IMR-90 (cell line): Measurements from ENCODE around the gene NUP43. TPM values are rescaled to one million over a fixed set of nuclear protein-coding genes. Genes with fewer than 3 reads are reported as not detected.

Experiments
- ATAC-seq: fragments of 200-7000 bp; cut with Tn5 transposase; 2 replicates; pipeline ENCODE4 v1.9.1; 2020; ENCODE audit warnings: low read depth, mild to moderate bottlenecking, moderate library complexity
- BruUV-seq: library from RNA; stranded (reverse); fragments of 400-500 nt; replicated peaks from 2 replicates; lab custom pipeline; 2021; lab: Mats Ljungman, UMichigan
- CTCF ChIA-PET: fragments of 300-600 bp; formaldehyde crosslinking; extraction: SDS; loops from one replicate; lab custom pipeline; 2021; ENCODE audit warnings: antibody characterized with exemption; lab: Yijun Ruan, JAX
- POLR2A ChIA-PET: fragments of 300-600 bp; sonication (Branson Sonifier 250); formaldehyde crosslinking; loops from one replicate; lab custom pipeline; 2022; ENCODE audit warnings: antibody characterized with exemption; ENCODE audit not compliant: unreplicated experiment; lab: Charles Lee
- DNase-seq: peaks from one replicate; pipeline ENCODE4 v3.0.0; 2013
- H2AFZ ChIP-seq: replicated peaks from 2 replicates; pipeline ENCODE3; 2013; ENCODE audit warnings: low read length, mild to moderate bottlenecking; ENCODE audit not compliant: poor library complexity
- H2AK5ac ChIP-seq: 2 replicates; pipeline ENCODE4 v1.6.1; 2013; ENCODE audit warnings: low read depth, low read length, inconsistent platforms
- H2AK9ac ChIP-seq: replicated peaks from 2 replicates; pipeline ENCODE3; 2013; ENCODE audit warnings: mild to moderate bottlenecking, low read depth, low read length, moderate library complexity; ENCODE audit not compliant: poor library complexity
- H2BK120ac ChIP-seq: 2 replicates; pipeline ENCODE4 v1.6.1; 2013; ENCODE audit warnings: low read depth, low read length, inconsistent platforms
- H2BK15ac ChIP-seq: 3 replicates; pipeline ENCODE4 v1.6.1; 2013; ENCODE audit warnings: low read depth, low read length, inconsistent platforms
- H2BK20ac ChIP-seq: 2 replicates; pipeline ENCODE4 v1.6.1; 2013; ENCODE audit warnings: low read depth, mild to moderate bottlenecking, inconsistent platforms, low read length, moderate library complexity
- H2BK5ac ChIP-seq: 2 replicates; pipeline ENCODE4 v1.6.1; 2013; ENCODE audit warnings: mild to moderate bottlenecking, low read depth, low read length, inconsistent platforms; ENCODE audit not compliant: poor library complexity, severe bottlenecking
- H3K14ac ChIP-seq: replicated peaks from 2 replicates; pipeline ENCODE4 v1.6.1; 2013; ENCODE audit warnings: low read depth, low read length, inconsistent platforms
- H3K18ac ChIP-seq: 2 replicates; pipeline ENCODE4 v1.6.1; 2013; ENCODE audit warnings: low read depth, low read length, control low read depth
- H3K23ac ChIP-seq: 2 replicates; pipeline ENCODE4 v1.6.1; 2013; ENCODE audit warnings: low read depth, low read length, inconsistent platforms
- H3K27ac ChIP-seq: 2 replicates; pipeline ENCODE4 v1.5.1; 2013; ENCODE audit warnings: mild to moderate bottlenecking, control low read depth, low read length; ENCODE audit not compliant: insufficient read depth
- H3K27me3 ChIP-seq: 2 replicates; pipeline ENCODE4 v1.6.1; 2013; ENCODE audit warnings: low read length; ENCODE audit not compliant: control insufficient read depth, insufficient read depth
- H3K36me3 ChIP-seq: 2 replicates; pipeline ENCODE4 v1.6.1; 2013; ENCODE audit warnings: low read length, mixed read lengths; ENCODE audit not compliant: control insufficient read depth, insufficient read depth
- H3K4ac ChIP-seq: 2 replicates; pipeline ENCODE4 v1.6.1; 2013; ENCODE audit warnings: low read depth, low read length, inconsistent platforms
- H3K4me1 ChIP-seq: 2 replicates; pipeline ENCODE4 v1.6.1; 2013; ENCODE audit warnings: low read length, mixed read lengths; ENCODE audit not compliant: control insufficient read depth, insufficient read depth
- H3K4me2 ChIP-seq: 2 replicates; pipeline ENCODE4 v1.6.1; 2013; ENCODE audit warnings: low read depth, mild to moderate bottlenecking, control low read depth, low read length, moderate library complexity
- H3K4me3 ChIP-seq: 2 replicates; pipeline ENCODE4 v1.5.1; 2013; ENCODE audit warnings: low read depth, mild to moderate bottlenecking, control low read depth, low read length, moderate library complexity; ENCODE audit not compliant: insufficient read depth
- H3K56ac ChIP-seq: 2 replicates; pipeline ENCODE4 v1.6.1; 2013; ENCODE audit warnings: low read length, inconsistent platforms; ENCODE audit not compliant: insufficient read depth; ENCODE audit errors: extremely low read depth
- H3K79me1 ChIP-seq, 2 experiments: 2 replicates each; pipeline ENCODE4 v1.6.1; 2013; ENCODE audit warnings: low read length in 2 of 2, inconsistent platforms in 1 of 2, low read depth in 1 of 2
- H3K9ac ChIP-seq: 2 replicates; pipeline ENCODE4 v1.6.1; 2013; ENCODE audit warnings: low read depth, low read length, control low read depth
- H3K9me1 ChIP-seq: 2 replicates; pipeline ENCODE4 v1.6.1; 2013; ENCODE audit warnings: low read length, inconsistent platforms; ENCODE audit not compliant: insufficient read depth
- H3K9me3 ChIP-seq: 2 replicates; pipeline ENCODE4 v1.6.1; 2013; ENCODE audit warnings: low read length; ENCODE audit not compliant: control insufficient read depth, insufficient read depth
- H4K20me1 ChIP-seq: 2 replicates; pipeline ENCODE4 v1.6.1; 2013; ENCODE audit warnings: low read length, inconsistent platforms; ENCODE audit not compliant: insufficient read depth
- H4K5ac ChIP-seq: 2 replicates; pipeline ENCODE4 v1.6.1; 2013; ENCODE audit warnings: mild to moderate bottlenecking, low read depth, low read length, control low read depth
- H4K8ac ChIP-seq, 2 experiments: 2 replicates each; pipeline ENCODE4 v1.6.1; 2013; ENCODE audit warnings: low read depth in 2 of 2, low read length in 2 of 2, control low read depth in 1 of 2, inconsistent platforms in 1 of 2
- H4K91ac ChIP-seq: 2 replicates; pipeline ENCODE4 v1.6.1; 2013; ENCODE audit warnings: low read depth, low read length, inconsistent platforms; ENCODE audit not compliant: insufficient read depth
- BHLHE40 ChIP-seq: fragments of 150-350 bp; IDR thresholded peaks from 2 replicates; pipeline ENCODE4 v1.6.1; 2016; ENCODE audit warnings: mild to moderate bottlenecking, low read depth, low read length
- CEBPB ChIP-seq: IDR thresholded peaks from 2 replicates; pipeline ENCODE4 v1.6.1; 2012; ENCODE audit warnings: low read depth, low read length, improper control_type of control experiment
- CHD1 ChIP-seq: IDR thresholded peaks from 2 replicates; pipeline ENCODE4 v1.6.1; 2012; ENCODE audit warnings: low read depth, low read length, improper control_type of control experiment
- ELK1 ChIP-seq: fragments of 150-350 bp; IDR thresholded peaks from 2 replicates; pipeline ENCODE4 v1.6.1; 2016; ENCODE audit warnings: low read depth, mild to moderate bottlenecking, low read length, moderate library complexity, borderline replicate concordance
- FOS ChIP-seq: fragments of 150-350 bp; IDR thresholded peaks from 2 replicates; pipeline ENCODE4 v1.6.1; 2016; ENCODE audit warnings: low read depth, low read length
- MAZ ChIP-seq: IDR thresholded peaks from 2 replicates; pipeline ENCODE4 v1.6.1; 2012; ENCODE audit warnings: low read depth, mild to moderate bottlenecking, low read length, improper control_type of control experiment, moderate library complexity, borderline replicate concordance
- MXI1 ChIP-seq: IDR thresholded peaks from 2 replicates; pipeline ENCODE4 v1.6.1; 2012; ENCODE audit warnings: low read depth, mild to moderate bottlenecking, low read length, moderate library complexity, borderline replicate concordance
- NFE2L2 ChIP-seq: fragments of 150-350 bp; IDR thresholded peaks from 2 replicates; pipeline ENCODE4 v1.6.1; 2016; ENCODE audit warnings: low read depth, mild to moderate bottlenecking, low read length
- POLR2A ChIP-seq: IDR thresholded peaks from 2 replicates; pipeline ENCODE4 v1.6.1; 2012; ENCODE audit warnings: mild to moderate bottlenecking, low read depth, low read length
- RAD21 ChIP-seq: IDR thresholded peaks from 2 replicates; pipeline ENCODE4 v1.6.1; 2012; ENCODE audit warnings: low read length, improper control_type of control experiment
- RCOR1 ChIP-seq: IDR thresholded peaks from 2 replicates; pipeline ENCODE4 v1.6.1; 2012; ENCODE audit warnings: mild to moderate bottlenecking, low read length, improper control_type of control experiment; ENCODE audit not compliant: insufficient replicate concordance
- RFX5 ChIP-seq: IDR thresholded peaks from 2 replicates; pipeline ENCODE4 v1.8.0; 2012; ENCODE audit warnings: low read depth, mild to moderate bottlenecking, low read length, moderate library complexity
- SMC3 ChIP-seq: fragments of 150-350 bp; IDR thresholded peaks from 2 replicates; pipeline ENCODE4 v1.6.1; 2016; ENCODE audit warnings: low read depth, mild to moderate bottlenecking, antibody characterized with exemption, low read length, moderate library complexity
- USF2 ChIP-seq: fragments of 150-350 bp; IDR thresholded peaks from 2 replicates; pipeline ENCODE4 v1.6.1; 2017; ENCODE audit warnings: mild to moderate bottlenecking, antibody characterized with exemption, low read length, low read depth
- WGBS, 2 experiments: methylation state at CpG; one replicate each; pipeline versions ENCODE4 v1.1.5 to v1.1.7; 2013; ENCODE audit warnings: missing lambda C conversion rate in 2 of 2; ENCODE audit not compliant: insufficient read length in 1 of 2; ENCODE audit errors: extremely low coverage in 2 of 2; 5-methylcytosine and 5-hydroxymethylcytosine counted together
- dilution Hi-C: fragments of 300-500 bp; cut with HindIII; formaldehyde crosslinking; loops from one replicate; pipeline ENCODE4 v1.14.3; 2018; ENCODE audit warnings: low sequenced_read_pairs; ENCODE audit not compliant: unreplicated experiment
- in situ Hi-C: fragments of 300-500 bp; cut with MboI; formaldehyde crosslinking; loops from 3 replicates; pipeline ENCODE4 v1.14.3; 2019; ENCODE audit warnings: low sequenced_read_pairs, inconsistent platforms, mixed read lengths
- intact Hi-C: fragments of 100-400 bp; cut with micrococcal nuclease; formaldehyde crosslinking; loops from 2 replicates; pipeline ENCODE4 v1.10.0; 2022
- polyA plus RNA-seq, 3 experiments: library from polyadenylated mRNA; depleted of rRNA; stranded (reverse); fragments of >200 nt; gene quantifications; 2 replicates each; pipeline ENCODE4 v1.2.3, GENCODE V29; 2012; ENCODE audit warnings: low replicate concordance in 1 of 3
- total RNA-seq: library from RNA; depleted of rRNA; stranded (reverse); fragments of >200 nt; gene quantifications from 2 replicates; pipeline ENCODE4 v1.2.3, GENCODE V29; 2012
- TF ChIP-seq, protein P1 (sequence below): conservative IDR thresholded peaks from 2 replicates; pipeline ENCODE4 v1.5.1; 2012; ENCODE audit warnings: mild to moderate bottlenecking, low read depth, low read length, improper control_type of control experiment

Gene NUP43
- total and polyA plus RNA-seq, 2 of the 4 experiments (the other 2 are of a cell fraction) = 14.2 to 40.5 TPM

- no peaks in the 10 kb centered on the region for H3K9me3 ChIP-seq
- ChIA-PET CTCF (no interaction called here), POLR2A (no interaction called here)
- H3K36me3 ChIP-seq = peaks cover 22% of the 10 kb centered on the region
- no peak overlapping the region for H3K27ac ChIP-seq
- H2BK20ac ChIP-seq = no peak overlapping the region
- no peak overlapping the region for H3K56ac ChIP-seq
- peaks cover 4% of the 10 kb centered on the region; the same call in 1 of the 2 replicates for H3K9me1 ChIP-seq
- H3K9ac ChIP-seq = no peak overlapping the region
- ATAC-seq (no peak), DNase-seq (no peak)
- H4K8ac ChIP-seq = no peak overlapping the region
- H3K4me2 ChIP-seq = no peak overlapping the region
- H3K79me1 ChIP-seq = peaks cover 19 to 50% of the 10 kb centered on the region in 2 experiments
- no peak overlapping the region for H3K14ac ChIP-seq
- H4K5ac ChIP-seq = no peak overlapping the region
- no peak overlapping the region for H2AFZ ChIP-seq
- in situ Hi-C loops = no loop called here
- H3K27me3 ChIP-seq = no peaks in the 10 kb centered on the region
- no peak overlapping the region for H2BK15ac ChIP-seq
- dilution Hi-C loops = no loop called here
- H3K4me3 ChIP-seq = no peak overlapping the region
- no CpG with 5 or more reads among the region's 2 CpGs for WGBS, 2 experiments
- intact Hi-C loops = no loop called here
- no TSS peak for BruUV-seq
- H2AK9ac ChIP-seq = no peak overlapping the region
- no peak overlapping the region for H2BK5ac ChIP-seq
- H2BK120ac ChIP-seq = no peak overlapping the region
- no peak overlapping the region for H3K23ac ChIP-seq
- H4K20me1 ChIP-seq = peaks cover 19% of the 10 kb centered on the region
- TF ChIP-seq BHLHE40 (no peak), FOS (no peak), POLR2A (no peak), MAZ (no peak), RCOR1 (no peak), SMC3 (no peak), ELK1 (no peak), CEBPB (no peak), USF2 (no peak), RAD21 (no peak), RFX5 (no peak), NFE2L2 (no peak), MXI1 (no peak), CHD1 (no peak)
- TF ChIP-seq, protein P1, sequence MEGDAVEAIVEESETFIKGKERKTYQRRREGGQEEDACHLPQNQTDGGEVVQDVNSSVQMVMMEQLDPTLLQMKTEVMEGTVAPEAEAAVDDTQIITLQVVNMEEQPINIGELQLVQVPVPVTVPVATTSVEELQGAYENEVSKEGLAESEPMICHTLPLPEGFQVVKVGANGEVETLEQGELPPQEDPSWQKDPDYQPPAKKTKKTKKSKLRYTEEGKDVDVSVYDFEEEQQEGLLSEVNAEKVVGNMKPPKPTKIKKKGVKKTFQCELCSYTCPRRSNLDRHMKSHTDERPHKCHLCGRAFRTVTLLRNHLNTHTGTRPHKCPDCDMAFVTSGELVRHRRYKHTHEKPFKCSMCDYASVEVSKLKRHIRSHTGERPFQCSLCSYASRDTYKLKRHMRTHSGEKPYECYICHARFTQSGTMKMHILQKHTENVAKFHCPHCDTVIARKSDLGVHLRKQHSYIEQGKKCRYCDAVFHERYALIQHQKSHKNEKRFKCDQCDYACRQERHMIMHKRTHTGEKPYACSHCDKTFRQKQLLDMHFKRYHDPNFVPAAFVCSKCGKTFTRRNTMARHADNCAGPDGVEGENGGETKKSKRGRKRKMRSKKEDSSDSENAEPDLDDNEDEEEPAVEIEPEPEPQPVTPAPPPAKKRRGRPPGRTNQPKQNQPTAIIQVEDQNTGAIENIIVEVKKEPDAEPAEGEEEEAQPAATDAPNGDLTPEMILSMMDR = no peak
- 0 out of 2 replicates have a peak, but pooled peaks cover 3% of the 10 kb centered on the region for H3K4me1 ChIP-seq
- H3K4ac ChIP-seq = no peak overlapping the region
- H3K18ac ChIP-seq = no peak overlapping the region
- no peak overlapping the region for H4K91ac ChIP-seq
- H2AK5ac ChIP-seq = no peak overlapping the region
These were observed 55.1 kb downstream of the NUP43 start for GRCh38 chr6:149691201-149691600.
